Skin epidermis (tissue), 12 donors: Measurements from ENCODE around the gene CMTM8.
"Not testable (repeated sequence)": the region's sequence is repeated elsewhere in the genome, so short reads cannot be mapped to it uniquely, and the experiment has no call there.

Source experiments
- H3K27ac ChIP-seq, 21 experiments: fragments of 200-600 bp; sonication (generic) in 11 of 21; one replicate each; pipeline ENCODE4 v1.5.0; 2020; ENCODE audit warnings: mild to moderate bottlenecking in 3 of 21, inconsistent platforms in 2 of 21, moderate library complexity in 2 of 21
- H3K4me3 ChIP-seq, 7 experiments: fragments of 200-600 bp; sonication (generic) in 2 of 7; one replicate each; pipeline ENCODE4 v1.5.0; 2020; ENCODE audit warnings: inconsistent platforms in 2 of 7, mild to moderate bottlenecking in 2 of 7, moderate library complexity in 1 of 7

Gene CMTM8

DNA sequence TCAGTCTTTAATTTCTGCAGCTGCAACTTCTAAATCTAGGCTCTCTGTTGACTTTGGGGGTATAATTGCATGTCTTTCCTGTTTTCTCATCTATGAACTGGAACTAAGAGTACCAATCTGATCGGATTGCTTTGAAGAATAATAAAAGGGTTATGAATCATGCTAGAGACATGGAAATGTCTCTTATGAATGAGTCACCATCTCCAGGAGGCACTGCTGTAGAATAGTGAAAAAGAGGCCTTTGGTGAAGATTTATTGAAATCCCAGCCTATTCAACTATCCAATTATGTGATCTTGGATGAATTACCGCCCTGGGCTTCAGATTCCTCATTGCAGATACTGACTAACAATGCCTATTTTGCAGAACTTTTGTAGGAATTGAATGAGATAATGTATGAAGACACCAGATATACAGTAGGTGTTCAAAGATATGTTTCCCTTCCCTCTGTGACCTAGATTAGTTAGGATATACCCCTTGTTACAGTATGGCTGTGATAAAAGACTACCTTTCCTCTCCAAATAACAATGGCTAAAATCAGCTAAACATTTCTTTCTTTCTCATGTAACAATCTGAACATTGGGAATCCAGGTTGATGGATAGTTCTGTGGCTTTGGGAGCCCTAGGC lies 11.5 kb upstream of the CMTM8 start:
- Histone ChIP-seq H3K4me3 (no peak overlapping the region), H3K27ac (peak overlapping the region in 4 of 21 experiments; percentile 31 to 70 (median 43))

DNA sequence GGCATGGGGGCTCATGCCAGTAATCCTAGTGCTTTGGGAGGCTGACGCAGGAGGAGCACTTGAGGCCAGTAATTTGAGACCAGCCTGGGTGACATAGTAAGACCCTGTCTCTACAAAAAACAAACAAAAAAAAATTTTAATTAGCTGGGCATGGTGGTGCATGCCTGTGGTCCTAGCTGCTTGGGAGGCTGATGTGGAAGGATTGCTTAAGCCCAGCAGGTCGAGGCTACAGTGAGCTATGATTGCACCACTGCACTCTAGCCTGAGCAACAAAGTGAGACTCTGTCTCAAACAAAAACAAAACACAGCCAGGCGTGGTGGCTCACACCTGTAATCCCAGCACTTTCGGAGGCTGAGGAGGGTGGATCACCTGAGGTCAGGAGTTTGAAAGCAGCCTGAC lies 9.7 kb upstream of the CMTM8 start:
- H3K4me3 ChIP-seq, H3K27ac ChIP-seq: not testable (repeated sequence)

DNA sequence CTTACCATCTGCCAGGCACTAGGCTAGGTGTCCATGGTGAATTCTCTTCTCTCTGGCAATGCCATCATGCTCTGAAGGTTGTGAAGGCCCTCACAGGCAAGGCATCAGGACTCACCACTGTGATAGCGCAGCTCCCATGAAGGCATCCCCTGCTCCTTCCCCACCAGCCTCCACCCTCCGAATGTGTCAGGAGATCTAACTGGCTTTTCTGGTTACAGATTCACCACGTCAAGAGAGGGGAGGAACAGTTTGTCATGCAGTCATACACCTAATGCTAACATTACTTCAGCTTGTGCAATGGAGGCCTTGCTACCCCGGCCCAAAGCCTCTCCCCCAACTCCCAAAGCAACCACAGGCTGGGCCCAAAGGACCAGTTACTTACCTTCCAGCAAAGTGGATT lies 8.9 kb upstream of the CMTM8 start:
- Histone ChIP-seq H3K27ac (no peak overlapping the region), H3K4me3 (no peak overlapping the region)

DNA sequence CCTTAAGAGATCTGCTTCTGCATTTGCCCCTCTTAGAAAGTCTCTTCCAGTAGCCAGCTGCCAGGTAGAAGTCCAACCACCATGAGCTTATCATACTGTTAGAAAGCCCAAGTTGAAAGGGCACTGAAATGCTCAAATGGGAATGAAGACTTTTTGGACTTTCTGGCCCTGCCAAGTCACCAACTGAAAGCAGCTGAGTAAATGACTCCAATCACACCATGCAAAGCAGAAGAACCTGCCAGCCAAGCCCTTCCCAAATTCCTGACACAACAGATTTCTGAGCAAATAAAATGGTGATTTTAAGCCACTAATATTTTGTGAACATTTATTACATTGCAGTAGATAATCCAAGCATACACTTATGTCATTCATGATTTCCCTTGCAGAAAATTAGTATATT lies 2.1 kb upstream of the CMTM8 start:
- Histone ChIP-seq H3K27ac (no peak overlapping the region), H3K4me3 (no peak overlapping the region)

DNA sequence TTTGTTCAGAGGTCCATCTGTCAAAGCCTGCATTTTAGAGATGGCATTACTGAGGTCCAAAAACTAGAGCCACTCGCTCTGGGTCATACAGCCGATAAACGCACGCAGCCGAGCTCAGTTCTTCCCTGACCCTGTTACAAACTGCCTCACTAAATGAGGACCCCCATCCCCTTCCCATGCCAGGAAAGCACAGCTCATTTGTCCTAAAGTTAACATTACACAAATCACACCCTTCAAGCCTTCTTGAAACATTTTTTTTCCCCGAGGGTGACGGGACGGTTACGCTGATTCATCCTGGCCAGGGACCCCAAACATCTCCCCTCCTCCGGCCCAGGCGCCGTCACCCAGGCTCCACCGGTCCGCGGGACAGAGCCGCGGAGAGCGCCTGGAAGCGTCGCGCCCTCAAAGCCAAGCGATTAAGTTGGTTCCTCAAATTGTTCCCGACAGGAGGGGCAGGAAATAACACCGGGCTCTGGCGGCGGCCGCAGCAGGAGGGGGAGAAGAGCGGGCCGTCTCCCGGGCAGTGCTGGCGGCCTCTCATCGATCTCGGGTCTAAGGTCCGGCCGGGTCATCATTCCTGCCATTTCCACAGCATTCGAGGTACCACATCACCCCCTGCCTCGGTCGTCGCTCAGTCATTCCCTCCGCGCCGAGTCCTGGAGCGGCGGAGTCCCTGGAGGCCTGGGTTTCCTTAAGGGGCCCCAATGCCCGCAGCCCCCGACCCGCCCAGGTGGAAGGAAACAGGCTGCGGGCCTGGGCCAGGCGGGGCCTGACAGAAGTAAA lies 619 bp upstream of the CMTM8 start:
- Histone ChIP-seq H3K4me3 (peak overlapping the region; percentile 58 to 84 (median 66)), H3K27ac (peak overlapping the region in 18 of 21 experiments; percentile 6 to 80 (median 69))

DNA sequence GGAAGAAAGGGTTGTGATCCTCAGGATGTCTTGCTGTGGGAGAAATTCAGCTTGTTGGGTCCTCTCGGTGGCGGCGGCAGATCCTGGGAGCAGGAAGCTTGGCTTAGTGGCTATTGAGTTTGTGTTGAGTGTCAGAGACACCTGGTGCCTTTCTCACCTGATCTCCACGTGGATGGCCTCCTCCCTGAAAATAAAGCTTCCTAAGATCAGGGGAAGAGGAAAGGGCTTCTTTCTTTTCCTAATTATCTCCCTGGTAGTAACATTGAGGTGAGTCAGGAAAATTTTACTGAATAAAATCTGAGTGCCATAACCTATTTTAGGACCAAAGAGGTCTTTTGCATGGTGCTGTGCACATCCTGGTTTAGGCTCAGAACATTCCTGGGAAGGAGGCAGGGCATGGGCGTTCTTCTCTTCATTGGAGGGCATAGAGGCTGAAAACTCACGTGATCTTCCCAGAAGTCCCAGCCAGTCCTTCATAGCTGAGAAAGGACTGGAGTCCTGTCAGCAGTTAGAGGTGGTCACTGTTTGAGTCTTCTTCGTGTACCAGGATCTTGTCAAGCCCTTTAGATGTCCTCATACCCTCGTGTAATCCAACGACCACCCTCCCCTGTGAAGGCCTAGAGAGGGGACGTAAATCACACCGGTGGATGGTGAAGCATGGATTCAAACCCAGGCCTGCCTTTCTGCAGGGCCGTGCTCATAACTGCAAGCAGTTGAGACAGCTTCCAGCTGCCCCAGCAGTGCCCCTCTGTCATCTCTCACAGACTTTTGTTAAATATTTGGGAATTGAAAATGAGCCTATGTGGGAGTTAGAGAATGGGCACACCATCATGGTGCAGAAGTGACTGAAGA lies 1.1 kb downstream of the CMTM8 start:
- Histone ChIP-seq H3K27ac (peak overlapping the region in 19 of 21 experiments; percentile 17 to 80 (median 66)), H3K4me3 (peak overlapping the region; percentile 58 to 84 (median 66))

DNA sequence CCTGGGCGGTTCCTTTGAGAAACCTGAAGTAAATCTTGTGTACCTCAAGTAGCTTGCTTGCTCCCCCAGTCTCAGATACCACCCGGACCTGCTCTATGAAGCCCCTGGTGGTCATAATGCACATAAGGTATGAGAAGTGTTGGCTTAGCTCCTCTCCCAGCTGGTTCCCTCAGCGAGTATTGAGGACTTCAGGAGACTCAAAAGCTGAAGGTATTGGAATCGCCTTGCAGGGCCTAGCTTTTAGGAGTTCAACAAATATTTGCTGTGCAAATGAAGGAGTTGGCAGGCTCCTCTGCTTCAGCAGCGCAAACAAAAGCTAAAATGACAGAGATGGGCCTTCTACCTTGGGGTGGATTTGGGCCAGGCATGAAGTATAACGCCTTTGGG lies 1.7 kb downstream of the CMTM8 start:
- H3K27ac ChIP-seq: peak overlapping the region in 1 of 21 experiments; percentile 4

DNA sequence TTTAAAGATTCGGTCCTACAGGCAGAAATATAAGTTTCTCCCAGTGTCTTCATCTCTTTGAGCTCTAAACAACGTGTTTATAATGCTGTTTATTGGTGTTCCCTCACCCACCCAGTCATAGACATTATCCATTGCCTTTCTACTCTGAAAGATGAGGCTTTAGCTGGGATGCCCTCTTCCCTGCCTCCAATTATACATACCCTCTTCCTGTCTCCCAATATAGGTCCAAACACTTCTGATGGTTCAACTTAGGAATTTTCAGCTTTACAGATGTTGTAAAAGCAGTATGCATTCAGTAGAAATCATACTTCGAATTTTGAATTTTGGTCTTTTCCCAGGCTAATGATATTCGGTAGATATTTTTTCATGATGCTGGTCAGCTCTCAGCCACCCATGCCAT lies 2.6 kb downstream of the CMTM8 start:
- Histone ChIP-seq H3K4me3 (no peak overlapping the region), H3K27ac (no peak overlapping the region)

More for the DNA sequence above, 1.7 kb downstream of the CMTM8 start:
- H3K4me3 ChIP-seq: peak overlapping the region in 2 of 7 experiments; percentile 58 to 75

DNA sequence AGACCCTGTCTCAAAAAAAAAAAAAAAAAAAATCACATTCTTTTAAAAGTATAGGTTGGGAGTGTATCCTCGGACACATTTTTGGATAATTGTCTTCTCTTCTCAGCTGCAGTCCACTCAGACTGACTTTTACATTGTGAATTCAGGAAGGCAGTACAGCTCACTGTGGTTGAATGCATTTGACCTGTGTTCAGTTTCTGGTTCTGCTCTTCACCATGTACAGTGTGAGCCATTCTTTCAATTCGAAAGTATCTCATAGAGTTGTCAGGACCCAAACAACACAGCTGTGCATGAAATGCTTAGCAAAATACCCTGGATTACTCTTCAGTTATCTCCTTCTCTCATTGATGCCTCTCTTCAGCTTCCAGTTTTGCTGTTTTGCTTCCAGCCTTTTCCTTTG lies 5.0 kb downstream of the CMTM8 start:
- H3K4me3 ChIP-seq: no peak overlapping the region
- no peak overlapping the region for H3K27ac ChIP-seq

DNA sequence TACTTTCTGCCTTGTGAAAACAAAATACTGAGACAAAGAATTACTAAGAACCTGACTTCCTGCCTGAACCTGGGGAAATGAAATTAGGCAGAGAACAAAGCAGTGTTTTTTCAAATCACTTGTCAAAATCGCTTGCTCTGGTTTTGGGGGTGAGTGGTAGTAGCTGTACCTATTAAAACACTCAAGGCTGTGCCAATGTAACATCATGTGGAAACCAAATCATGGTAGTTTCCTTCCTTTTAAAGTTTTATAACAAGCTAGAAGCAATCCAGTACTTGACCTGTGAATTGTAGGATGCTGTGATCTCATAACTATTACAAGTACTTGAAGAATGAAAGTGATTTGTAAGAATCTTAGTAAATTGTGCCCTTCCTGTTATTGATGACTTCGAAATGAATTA lies 6.7 kb downstream of the CMTM8 start:
- Histone ChIP-seq H3K27ac (no peak overlapping the region), H3K4me3 (no peak overlapping the region)

DNA sequence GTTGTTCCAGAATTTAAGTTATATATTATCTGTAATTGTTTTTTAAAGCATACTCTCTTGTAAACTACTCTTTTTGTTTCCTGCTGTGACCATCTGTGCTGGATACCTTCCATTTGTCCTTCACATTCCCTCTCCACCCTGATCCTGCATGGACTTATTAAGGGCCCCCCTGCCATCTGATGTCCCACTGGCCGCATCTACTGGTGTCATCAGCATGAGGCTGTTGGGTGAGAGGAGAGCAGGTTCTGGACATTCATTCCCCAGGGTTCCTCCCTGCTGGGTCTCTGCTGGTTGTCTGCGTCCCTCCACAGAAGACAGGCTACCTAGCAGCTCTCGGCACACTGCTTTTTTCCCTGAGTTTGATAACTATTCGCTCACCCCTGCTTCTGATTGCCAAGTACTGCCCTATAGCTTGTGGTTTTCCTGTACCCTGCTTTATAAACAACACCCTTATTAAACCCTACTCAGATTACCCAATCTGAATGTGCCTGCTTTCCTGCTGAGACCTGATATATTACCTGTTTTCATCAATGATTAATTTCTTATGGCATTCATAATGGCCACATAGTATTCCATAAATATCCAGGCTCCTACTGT lies 7.7 kb downstream of the CMTM8 start:
- peak overlapping the region in 1 of 21 experiments; percentile 14 for H3K27ac ChIP-seq
- no peak overlapping the region for H3K4me3 ChIP-seq

DNA sequence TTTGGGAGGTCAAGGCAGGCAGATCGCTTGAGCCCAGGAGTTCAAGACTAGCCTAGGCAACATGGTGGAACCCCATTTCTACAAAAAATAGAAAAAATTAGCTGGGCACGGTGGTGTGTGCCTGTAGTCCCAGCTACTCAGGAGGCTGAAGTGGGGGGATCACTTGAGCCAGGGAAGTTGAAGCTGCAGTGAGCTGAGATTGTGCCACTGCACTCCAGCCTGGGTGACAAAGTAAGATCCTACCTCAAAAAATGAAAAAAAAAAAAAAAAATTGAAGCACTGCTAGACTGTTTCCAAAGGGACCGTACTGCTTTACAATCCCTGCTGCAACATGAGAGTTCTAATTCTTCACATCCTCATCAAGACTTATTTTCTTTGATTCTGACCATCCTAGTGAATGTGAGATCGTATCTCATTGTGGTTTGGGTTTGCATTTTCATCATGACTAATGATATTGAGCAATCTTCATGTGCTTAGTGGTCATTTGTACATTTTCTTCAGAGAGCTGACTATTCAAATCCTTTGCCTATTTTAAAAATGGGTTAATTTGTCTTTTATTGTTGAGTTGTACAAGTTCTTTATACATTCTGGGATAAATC lies 10.8 kb downstream of the CMTM8 start:
- H3K27ac ChIP-seq: peak overlapping the region in 1 of 21 experiments; percentile 30
- no peak overlapping the region for H3K4me3 ChIP-seq

DNA sequence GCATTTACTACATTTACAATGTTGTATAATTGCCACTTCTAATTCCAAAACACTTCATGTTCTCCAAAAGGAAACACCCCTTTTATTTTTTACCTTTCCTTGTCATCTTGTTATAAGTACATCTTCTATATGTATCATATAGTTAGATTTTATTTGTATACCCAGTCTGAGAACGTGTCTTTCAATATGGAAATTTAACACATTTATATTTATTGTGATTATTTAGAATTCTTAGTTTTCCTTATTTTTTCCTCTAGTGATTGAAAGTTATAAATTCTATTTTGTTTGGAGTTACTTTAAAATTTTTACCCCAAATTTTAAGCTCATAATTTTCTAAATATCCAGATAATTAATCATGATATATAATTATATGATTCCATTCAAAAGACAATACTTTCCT lies 15.8 kb downstream of the CMTM8 start:
- H3K4me3 ChIP-seq: no peak overlapping the region

DNA sequence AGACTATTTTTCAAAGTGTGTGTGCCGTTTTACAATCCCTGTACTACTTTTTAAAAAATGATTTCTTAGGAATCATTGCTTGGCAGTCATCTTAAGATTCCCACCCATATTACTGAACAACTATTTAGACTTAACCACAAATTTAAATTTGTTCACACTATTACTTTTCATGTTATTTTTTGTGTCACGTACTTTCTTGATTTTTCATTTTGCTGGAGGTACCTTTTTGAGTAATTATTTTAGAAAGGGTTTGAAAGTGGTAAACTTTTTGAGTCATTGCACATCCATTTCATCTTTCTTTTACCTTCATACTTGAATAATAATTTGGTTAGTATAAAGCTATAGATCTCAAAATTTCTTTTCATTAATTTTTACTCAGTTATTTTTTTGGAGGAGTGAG lies 16.9 kb downstream of the CMTM8 start:
- Histone ChIP-seq H3K27ac (no peak overlapping the region), H3K4me3 (no peak overlapping the region)

More for the DNA sequence above, 15.8 kb downstream of the CMTM8 start:
- no peak overlapping the region for H3K27ac ChIP-seq

DNA sequence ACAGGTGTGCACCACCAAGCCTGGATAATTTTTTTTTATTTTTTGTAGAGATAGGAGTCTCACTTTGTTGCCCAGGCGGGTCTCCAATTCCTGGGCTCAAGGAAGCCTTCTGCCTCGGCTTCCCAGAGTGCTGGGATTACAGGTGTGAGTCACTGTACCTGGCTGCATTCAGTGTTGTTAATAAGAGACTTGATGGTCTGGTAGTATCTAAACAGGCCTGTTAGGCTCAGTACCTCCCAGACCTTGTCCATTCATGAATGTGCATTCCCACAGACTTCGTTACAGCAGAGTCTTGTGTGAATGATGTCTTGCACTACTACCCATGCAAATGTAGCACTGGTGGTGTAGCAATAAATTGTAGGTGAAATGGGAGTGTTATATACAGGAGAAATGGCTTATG lies 17.7 kb downstream of the CMTM8 start:
- H3K27ac ChIP-seq: no peak overlapping the region
- no peak overlapping the region for H3K4me3 ChIP-seq

DNA sequence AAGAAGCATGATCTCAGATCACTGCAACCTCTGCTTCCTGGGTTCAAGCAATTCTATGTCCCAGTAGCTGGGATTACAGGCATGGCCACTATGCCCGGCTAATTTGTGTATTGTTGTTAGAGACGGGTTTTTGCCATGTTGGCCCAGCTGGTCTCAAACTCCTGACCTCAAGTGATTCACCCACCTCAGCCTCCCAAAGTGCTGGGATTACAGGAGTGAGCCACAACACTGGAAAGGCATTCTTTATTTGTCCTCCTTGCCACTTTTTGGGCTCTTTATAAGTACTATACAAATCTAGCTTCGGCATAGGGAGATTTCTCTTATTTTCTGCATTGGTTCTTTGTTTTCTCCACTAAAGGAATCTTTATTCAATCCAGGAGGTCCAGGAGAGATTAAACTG lies 18.6 kb downstream of the CMTM8 start:
- no peak overlapping the region for H3K4me3 ChIP-seq
- peak overlapping the region in 2 of 21 experiments; percentile 10 to 17 for H3K27ac ChIP-seq

DNA sequence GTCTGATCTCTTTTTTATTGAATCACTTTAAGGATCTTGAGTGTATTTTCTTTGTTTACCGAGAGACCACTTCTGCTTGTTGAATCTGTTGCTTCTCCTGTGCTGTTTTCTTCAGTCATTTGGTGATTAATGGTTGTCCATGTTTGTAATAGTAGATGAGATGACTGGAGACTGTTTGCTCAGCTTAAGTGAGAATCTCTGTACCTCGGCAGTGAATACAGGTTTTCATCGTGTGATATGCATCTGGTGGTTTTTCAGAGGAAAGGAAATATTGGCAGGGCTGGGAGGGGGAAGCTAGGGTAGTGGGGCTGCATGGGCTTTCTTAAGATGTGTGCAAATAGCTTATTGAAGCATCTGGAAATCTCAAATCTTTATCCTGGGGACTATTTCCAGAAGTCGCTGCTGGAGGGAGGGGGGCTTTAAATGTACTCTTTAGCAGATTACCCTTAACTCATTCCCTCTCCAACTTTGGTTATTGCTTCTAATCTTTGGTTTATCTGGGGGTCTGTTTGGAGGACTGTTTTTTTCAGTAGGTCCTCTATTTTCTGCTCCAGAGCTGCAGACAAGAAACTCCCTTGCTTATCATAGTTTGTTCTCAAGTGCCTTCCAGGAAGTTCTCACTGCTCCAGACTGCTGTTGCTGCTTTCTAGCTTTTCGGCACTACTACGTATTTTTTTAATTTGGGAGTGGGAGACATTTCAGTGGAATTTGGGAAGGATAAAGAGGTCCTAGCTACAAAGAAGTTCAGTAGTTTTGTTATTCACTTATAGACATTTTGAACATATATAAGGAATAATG lies 19.4 kb downstream of the CMTM8 start:
- H3K4me3 ChIP-seq: no peak overlapping the region
- no peak overlapping the region for H3K27ac ChIP-seq

DNA sequence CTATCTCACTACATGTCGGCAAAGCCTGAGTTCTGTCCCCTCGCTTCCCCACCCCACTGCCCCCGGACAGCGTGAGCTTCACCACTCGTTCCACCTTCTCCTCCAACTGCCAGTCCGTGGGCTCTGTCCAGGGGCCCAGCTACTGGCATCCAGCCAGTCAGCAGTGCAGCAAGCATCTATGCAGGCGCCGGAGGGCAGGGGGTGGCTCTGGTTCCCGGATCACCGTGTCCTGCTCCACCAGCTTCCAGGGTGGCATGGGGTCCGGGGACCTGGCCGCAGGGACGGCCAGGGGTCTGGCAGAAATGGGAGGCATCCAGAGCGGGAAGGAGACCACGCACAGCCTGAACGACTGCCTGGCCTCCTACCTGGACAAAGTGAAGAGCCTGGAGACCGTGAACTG lies 20.4 kb downstream of the CMTM8 start:
- Histone ChIP-seq H3K27ac (no peak overlapping the region), H3K4me3 (no peak overlapping the region)

DNA sequence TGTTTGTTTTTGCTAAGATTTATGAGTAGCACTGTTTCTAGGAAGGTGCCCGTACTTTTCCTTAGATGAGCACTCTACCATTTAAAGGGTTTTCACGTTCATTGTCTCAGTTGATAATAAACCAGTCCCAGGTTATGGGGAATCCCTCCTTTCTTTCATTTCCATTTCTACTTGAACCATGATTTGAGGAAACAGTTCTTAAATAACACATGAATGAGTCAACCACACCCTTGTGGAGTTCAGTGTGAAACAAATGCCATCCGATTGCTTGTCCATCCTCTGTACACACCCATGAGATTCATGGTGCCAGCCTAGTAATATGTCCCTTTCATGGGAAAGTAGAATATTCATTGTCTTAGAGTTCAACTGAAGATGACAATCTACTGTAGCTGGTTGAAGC lies 23.1 kb downstream of the CMTM8 start:
- no peak overlapping the region for H3K27ac ChIP-seq
- H3K4me3 ChIP-seq: no peak overlapping the region
